ENCODE data around the gene MPP7. TPM values are rescaled to one million over a fixed set of nuclear protein-coding genes. Genes with fewer than 3 reads are reported as not detected.

The MPP7 gene
- polyA plus RNA-seq, 1 experiment = 0.94 TPM

GRCh38 chr10:28311104-28311503 is 8.2 kb upstream of the MPP7 start:
- H3K4me3 ChIP-seq (ENCODE audit: low read depth, low read length) = no peak overlapping the region
- CTCF ChIA-PET = interaction anchor here (1.8 kb wide), 1 partner anchor 8 kb away, joined by 7 read pairs; no protein-coding TSS in a partner anchor
- H3K27me3 ChIP-seq (ENCODE audit: control insufficient read depth, insufficient read depth, low read length) = peaks cover 31% of the 10 kb centered on the region
- TF ChIP-seq, protein P1, sequence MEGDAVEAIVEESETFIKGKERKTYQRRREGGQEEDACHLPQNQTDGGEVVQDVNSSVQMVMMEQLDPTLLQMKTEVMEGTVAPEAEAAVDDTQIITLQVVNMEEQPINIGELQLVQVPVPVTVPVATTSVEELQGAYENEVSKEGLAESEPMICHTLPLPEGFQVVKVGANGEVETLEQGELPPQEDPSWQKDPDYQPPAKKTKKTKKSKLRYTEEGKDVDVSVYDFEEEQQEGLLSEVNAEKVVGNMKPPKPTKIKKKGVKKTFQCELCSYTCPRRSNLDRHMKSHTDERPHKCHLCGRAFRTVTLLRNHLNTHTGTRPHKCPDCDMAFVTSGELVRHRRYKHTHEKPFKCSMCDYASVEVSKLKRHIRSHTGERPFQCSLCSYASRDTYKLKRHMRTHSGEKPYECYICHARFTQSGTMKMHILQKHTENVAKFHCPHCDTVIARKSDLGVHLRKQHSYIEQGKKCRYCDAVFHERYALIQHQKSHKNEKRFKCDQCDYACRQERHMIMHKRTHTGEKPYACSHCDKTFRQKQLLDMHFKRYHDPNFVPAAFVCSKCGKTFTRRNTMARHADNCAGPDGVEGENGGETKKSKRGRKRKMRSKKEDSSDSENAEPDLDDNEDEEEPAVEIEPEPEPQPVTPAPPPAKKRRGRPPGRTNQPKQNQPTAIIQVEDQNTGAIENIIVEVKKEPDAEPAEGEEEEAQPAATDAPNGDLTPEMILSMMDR (IDR thresholded peaks at IDR 0.05; ENCODE audit: low read depth, low read length) = no peak
- no peak for DNase-seq (ENCODE audit: low read depth, low spot score)
- no peak overlapping the region for H3K27ac ChIP-seq (ENCODE audit: low read depth, low read length)
- no peaks in the 10 kb centered on the region for H3K9me3 ChIP-seq (ENCODE audit: control insufficient read depth, insufficient read depth, low read length)
- POLR2A ChIA-PET = interaction anchor here (0.7 kb wide), 1 partner anchor 47 kb away, joined by 3 read pairs; no protein-coding TSS in a partner anchor

DNA sequence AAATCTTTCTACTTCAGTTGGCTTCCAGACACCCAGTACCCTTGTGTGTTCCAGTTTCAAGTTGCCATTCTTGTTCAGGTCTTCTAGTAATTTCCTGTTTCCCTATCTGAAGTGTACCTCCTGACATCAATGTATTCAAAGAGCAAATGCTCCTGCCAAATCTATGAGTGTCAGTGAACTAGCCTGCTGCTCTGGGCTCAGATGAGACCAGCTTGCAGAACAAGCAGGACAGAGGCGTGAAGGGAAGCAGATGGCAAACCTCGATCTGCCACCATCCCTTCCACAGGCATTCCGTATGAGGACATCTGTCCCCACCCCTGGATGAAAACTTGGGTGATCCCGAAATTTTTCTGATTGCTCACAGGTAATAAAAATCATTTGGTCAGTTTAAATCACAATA is 4.4 kb upstream of the MPP7 start:
- CTCF ChIA-PET = interaction anchor here (0.6 kb wide), 1 partner anchor 32 kb away, joined by 3 read pairs; no protein-coding TSS in a partner anchor
- TF ChIP-seq, protein P1 (IDR thresholded peaks at IDR 0.05; ENCODE audit: low read depth, low read length) = no peak
- peaks cover 46% of the 10 kb centered on the region for H3K27me3 ChIP-seq (ENCODE audit: control insufficient read depth, insufficient read depth, low read length)
- no peak overlapping the region for H3K4me3 ChIP-seq (ENCODE audit: low read depth, low read length)
- no peaks in the 10 kb centered on the region for H3K9me3 ChIP-seq (ENCODE audit: control insufficient read depth, insufficient read depth, low read length)
- POLR2A ChIA-PET = no interaction called here
- no peak for DNase-seq (ENCODE audit: low read depth, low spot score)
- H3K27ac ChIP-seq (ENCODE audit: low read depth, low read length) = no peak overlapping the region

DNA sequence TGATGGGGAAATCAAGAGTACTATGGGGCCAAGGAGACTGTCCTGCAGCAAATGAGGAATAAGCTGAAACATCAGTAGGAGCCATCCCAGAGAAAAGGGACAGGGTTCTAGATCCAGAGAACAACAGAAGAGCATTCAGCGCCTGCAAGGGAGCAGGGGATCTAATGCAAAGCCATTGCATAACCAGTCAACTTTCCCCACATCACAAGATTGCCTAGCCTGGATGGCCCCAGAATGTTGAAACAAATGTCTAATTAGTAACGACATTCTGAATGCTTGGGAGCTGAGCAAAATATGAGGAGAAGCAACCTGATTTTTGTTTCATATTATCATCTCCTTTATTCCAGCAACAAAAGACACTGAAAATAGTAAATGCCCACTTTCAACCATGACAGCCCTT is 2.7 kb upstream of the MPP7 start:
- CTCF ChIA-PET = no interaction called here
- H3K9me3 ChIP-seq (ENCODE audit: control insufficient read depth, insufficient read depth, low read length) = no peaks in the 10 kb centered on the region
- TF ChIP-seq, protein P1 (IDR thresholded peaks at IDR 0.05; ENCODE audit: low read depth, low read length) = no peak
- POLR2A ChIA-PET = no interaction called here
- H3K27me3 ChIP-seq (ENCODE audit: control insufficient read depth, insufficient read depth, low read length) = peaks cover 56% of the 10 kb centered on the region
- no peak overlapping the region for H3K4me3 ChIP-seq (ENCODE audit: low read depth, low read length)
- no peak overlapping the region for H3K27ac ChIP-seq (ENCODE audit: low read depth, low read length)
- DNase-seq (ENCODE audit: low read depth, low spot score) = no peak

GRCh38 chr10:28304032-28304571 is 1.2 kb upstream of the MPP7 start:
- no peak overlapping the region for H3K4me3 ChIP-seq (ENCODE audit: low read depth, low read length)
- DNase-seq (ENCODE audit: low read depth, low spot score) = no peak
- TF ChIP-seq, protein P1 (IDR thresholded peaks at IDR 0.05; ENCODE audit: low read depth, low read length) = no peak
- peaks cover 51% of the 10 kb centered on the region for H3K27me3 ChIP-seq (ENCODE audit: control insufficient read depth, insufficient read depth, low read length)
- CTCF ChIA-PET = interaction anchor here (1.5 to 2.7 kb wide), 3 partner anchors 75 to 89 kb away, joined by 3 to 14 read pairs (median 12); no protein-coding TSS in a partner anchor
- H3K9me3 ChIP-seq (ENCODE audit: control insufficient read depth, insufficient read depth, low read length) = no peaks in the 10 kb centered on the region
- POLR2A ChIA-PET = no interaction called here
- H3K27ac ChIP-seq (ENCODE audit: low read depth, low read length) = no peak overlapping the region

GRCh38 chr10:28302012-28302637 is 739 bp downstream of the MPP7 start:
- Histone ChIP-seq H3K27me3 (ENCODE audit: control insufficient read depth, insufficient read depth, low read length) (peaks cover 37% of the 10 kb centered on the region), H3K9me3 (ENCODE audit: control insufficient read depth, insufficient read depth, low read length) (no peaks in the 10 kb centered on the region), H3K27ac (ENCODE audit: low read depth, low read length) (no peak overlapping the region), H3K4me3 (ENCODE audit: low read depth, low read length) (peak overlapping the region; percentile 65)
- ChIA-PET POLR2A (interaction anchor here (1.3 kb wide), 1 partner anchor 32 kb away, joined by 5 read pairs; no protein-coding TSS in a partner anchor), CTCF (interaction anchor here (0.6 to 2.8 kb wide), 5 partner anchors 14 to 582 kb away, joined by 3 to 14 read pairs (median 6); no protein-coding TSS in a partner anchor)
- DNase-seq (ENCODE audit: low read depth, low spot score) = no peak
- TF ChIP-seq, protein P1 (IDR thresholded peaks at IDR 0.05; ENCODE audit: low read depth, low read length) = no peak
